B cell (primary cell): ENCODE data around the gene ZNHIT2. TPM values are rescaled to one million over a fixed set of nuclear protein-coding genes. Genes with fewer than 3 reads are reported as not detected.

Experiments used
- ATAC-seq: fragments of 200-7000 bp; cut with Tn5 transposase; one replicate; pipeline ENCODE4 v1.10.0; 2021; ENCODE audit warnings: low read depth, mild to moderate bottlenecking, moderate number of reproducible peaks, moderate library complexity
- CTCF ChIA-PET: fragments of 350-600 bp; sonication (Branson Sonifier 250); formaldehyde crosslinking; loops from one replicate; lab custom pipeline; 2021; ENCODE audit warnings: antibody characterized with exemption, inconsistent platforms; lab: Charles Lee
- POLR2A ChIA-PET: fragments of 350-600 bp; sonication (Branson Sonifier 250); formaldehyde crosslinking; loops from one replicate; lab custom pipeline; 2021; ENCODE audit warnings: antibody characterized with exemption; lab: Charles Lee
- DNase-seq: peaks from one replicate; pipeline ENCODE4 v3.0.0; 2013
- H2AFZ ChIP-seq: 2 replicates; pipeline ENCODE4 v1.6.1; 2012; ENCODE audit warnings: mild to moderate bottlenecking, low read depth, low read length; ENCODE audit not compliant: insufficient read depth, poor library complexity, severe bottlenecking
- H3K27ac ChIP-seq, 2 donors: 1 replicate in 1 of 2; 2 replicates in 1 of 2; pipeline ENCODE4 v1.5.1; 2012 to 2013; ENCODE audit warnings: low read length in 2 of 2, mild to moderate bottlenecking in 2 of 2, moderate library complexity in 1 of 2
- H3K27me3 ChIP-seq, 4 experiments: fragments of 200-600 bp in 1 of 4; sonication (generic) in 1 of 4; replicated peaks in 1 of 4; 1 replicate in 2 of 4; 2 replicates in 2 of 4; pipeline versions ENCODE4 v1.6.1 to v1.7.0; 2013 to 2016; ENCODE audit warnings: low read length in 3 of 4, mild to moderate bottlenecking in 2 of 4, mixed read lengths in 1 of 4, moderate library complexity in 1 of 4; ENCODE audit not compliant: insufficient read depth in 4 of 4, control insufficient read depth in 3 of 4; ENCODE audit errors: control extremely low read depth in 1 of 4
- H3K36me3 ChIP-seq, 2 experiments: replicated peaks in 1 of 2; 1 replicate in 1 of 2; 2 replicates in 1 of 2; pipeline versions ENCODE4 v1.6.1 to v1.7.1; 2013; ENCODE audit warnings: low read length in 1 of 2; ENCODE audit not compliant: insufficient read depth in 2 of 2, control insufficient read depth in 1 of 2; ENCODE audit errors: control extremely low read depth in 1 of 2, extremely low read depth in 1 of 2
- H3K4me1 ChIP-seq, 2 donors: fragments of 200-600 bp in 1 of 2; sonication (generic) in 1 of 2; 1 replicate in 1 of 2; 2 replicates in 1 of 2; pipeline versions ENCODE4 v1.5.1 to v1.6.1; 2013 to 2017; ENCODE audit warnings: low read length in 2 of 2; ENCODE audit not compliant: control insufficient read depth in 2 of 2, insufficient read depth in 2 of 2
- H3K4me2 ChIP-seq: replicated peaks from 2 replicates; pipeline ENCODE3; 2012; ENCODE audit warnings: mild to moderate bottlenecking, low read depth, low read length; ENCODE audit not compliant: poor library complexity, severe bottlenecking
- H3K4me3 ChIP-seq, 5 experiments: fragments of 200-600 bp in 1 of 5; sonication (generic) in 1 of 5; 1 replicate in 3 of 5; 2 replicates in 2 of 5; pipeline versions ENCODE4 v1.5.1 to v1.7.0; 2011 to 2016; ENCODE audit warnings: low read length in 4 of 5, mild to moderate bottlenecking in 4 of 5, low read depth in 2 of 5, control low read depth in 1 of 5, moderate library complexity in 1 of 5; ENCODE audit not compliant: insufficient read depth in 1 of 5; ENCODE audit errors: control extremely low read depth in 1 of 5, extremely low read depth in 1 of 5
- H3K79me2 ChIP-seq: fragments of 200-600 bp; sonication (generic); one replicate; pipeline ENCODE4 v1.6.0; 2016; ENCODE audit warnings: low read length; ENCODE audit not compliant: control insufficient read depth, insufficient read depth
- H3K9ac ChIP-seq: fragments of 200-600 bp; sonication (generic); 2 replicates; pipeline ENCODE4 v1.6.1; 2017; ENCODE audit warnings: mild to moderate bottlenecking, low read length, moderate library complexity
- H3K9me3 ChIP-seq, 3 donors: one replicate each; pipeline versions ENCODE4 v1.6.1 to v1.7.1; 2013; ENCODE audit warnings: low read length in 2 of 3; ENCODE audit not compliant: control insufficient read depth in 2 of 3, insufficient read depth in 1 of 3; ENCODE audit errors: control extremely low read depth in 1 of 3
- H4K20me1 ChIP-seq: 2 replicates; pipeline ENCODE4 v1.6.0; 2012; ENCODE audit warnings: mild to moderate bottlenecking, low read length; ENCODE audit not compliant: insufficient read depth, control insufficient read depth, poor library complexity, severe bottlenecking
- H3K27ac Mint-ChIP-seq: one replicate; pipeline ENCODE4 v1.8.0; 2021; ENCODE audit warnings: mixed read lengths
- H3K27me3 Mint-ChIP-seq: one replicate; pipeline ENCODE4 v1.8.0; 2021; ENCODE audit warnings: mixed read lengths
- H3K4me1 Mint-ChIP-seq: one replicate; pipeline ENCODE4 v1.8.0; 2021; ENCODE audit warnings: mixed read lengths
- H3K4me3 Mint-ChIP-seq: one replicate; pipeline ENCODE4 v1.8.0; 2021; ENCODE audit warnings: mixed read lengths
- H3K9me3 Mint-ChIP-seq: one replicate; pipeline ENCODE4 v1.8.0; 2022; ENCODE audit warnings: mixed read lengths; ENCODE audit not compliant: insufficient read depth
- EZH2 ChIP-seq: IDR thresholded peaks from 2 replicates; pipeline ENCODE4 v1.6.1; 2012; ENCODE audit warnings: borderline replicate concordance, low read depth, mild to moderate bottlenecking, moderate library complexity, low read length; ENCODE audit not compliant: insufficient read depth, poor library complexity, severe bottlenecking
- WGBS: methylation state at CpG from one replicate; pipeline ENCODE4 v1.1.5; 2013; ENCODE audit warnings: missing lambda C conversion rate; ENCODE audit not compliant: insufficient coverage; 5-methylcytosine and 5-hydroxymethylcytosine counted together
- intact Hi-C: fragments of 100-400 bp; cut with micrococcal nuclease; formaldehyde crosslinking; loops from one replicate; pipeline ENCODE4 v1.10.0; 2022
- polyA plus RNA-seq: library from polyadenylated mRNA; depleted of rRNA; stranded (reverse); fragments of >200 nt; gene quantifications from 2 replicates; pipeline ENCODE4 v1.2.3, GENCODE V29; 2012
- total RNA-seq, 2 donors: library from RNA; stranded (reverse); fragments of 120-200 nt in 1 of 2; gene quantifications; 1 replicate in 1 of 2; 2 replicates in 1 of 2; pipeline versions ENCODE4 v1.2.3 to v1.2.4, GENCODE V29; 2013 to 2022
- TF ChIP-seq, protein P1 (sequence below): fragments of 200-600 bp; IDR thresholded peaks from one replicate; pipeline ENCODE4 v1.8.0; 2022; ENCODE audit warnings: antibody characterized with exemption, mild to moderate bottlenecking

ZNHIT2 gene
- total and polyA plus RNA-seq, 2 donors (not counting 1 experiment from before 2014, with no cell fraction given): 6.2 to 14.1 TPM

DNA sequence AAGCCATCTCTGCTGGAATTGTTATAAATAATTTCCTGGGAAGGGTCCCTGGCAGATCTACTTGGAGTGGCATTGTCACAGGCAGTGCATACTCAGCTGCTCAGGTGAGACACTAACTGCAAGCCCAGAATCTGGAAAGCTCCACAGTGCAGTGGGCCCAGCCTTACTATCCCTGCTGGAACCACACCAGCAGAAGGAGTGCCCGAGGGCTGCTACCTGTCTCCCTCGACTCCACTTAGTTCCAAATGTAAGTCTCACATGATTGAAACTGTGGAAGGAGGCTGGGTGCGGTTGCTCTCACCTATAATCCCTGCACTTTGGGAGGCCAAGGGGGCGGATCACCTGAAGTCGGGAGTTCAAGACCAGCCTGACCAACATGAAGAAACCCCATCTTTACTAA, 31.2 kb upstream of the ZNHIT2 start:
- Mint-ChIP-seq H3K27me3 (no peaks in the 10 kb centered on the region), H3K27ac (no peak overlapping the region), H3K4me3 (no peak overlapping the region), H3K4me1 (peaks cover 41% of the 10 kb centered on the region), H3K9me3 (no peaks in the 10 kb centered on the region)
- Histone ChIP-seq H3K79me2 (no peaks in the 10 kb centered on the region), H3K36me3 (no peaks in the 10 kb centered on the region), H3K9me3 (no peaks in the 10 kb centered on the region), H3K27ac (no peak overlapping the region), H3K4me1 (peaks cover 23 to 27% of the 10 kb centered on the region in 2 donors), H3K9ac (no peak overlapping the region), H3K27me3 (no peaks in the 10 kb centered on the region), H3K4me3 (no peak overlapping the region), H3K4me2 (no peak overlapping the region), H4K20me1 (no peaks in the 10 kb centered on the region), H2AFZ (no peak overlapping the region)
- TF ChIP-seq, protein P1, sequence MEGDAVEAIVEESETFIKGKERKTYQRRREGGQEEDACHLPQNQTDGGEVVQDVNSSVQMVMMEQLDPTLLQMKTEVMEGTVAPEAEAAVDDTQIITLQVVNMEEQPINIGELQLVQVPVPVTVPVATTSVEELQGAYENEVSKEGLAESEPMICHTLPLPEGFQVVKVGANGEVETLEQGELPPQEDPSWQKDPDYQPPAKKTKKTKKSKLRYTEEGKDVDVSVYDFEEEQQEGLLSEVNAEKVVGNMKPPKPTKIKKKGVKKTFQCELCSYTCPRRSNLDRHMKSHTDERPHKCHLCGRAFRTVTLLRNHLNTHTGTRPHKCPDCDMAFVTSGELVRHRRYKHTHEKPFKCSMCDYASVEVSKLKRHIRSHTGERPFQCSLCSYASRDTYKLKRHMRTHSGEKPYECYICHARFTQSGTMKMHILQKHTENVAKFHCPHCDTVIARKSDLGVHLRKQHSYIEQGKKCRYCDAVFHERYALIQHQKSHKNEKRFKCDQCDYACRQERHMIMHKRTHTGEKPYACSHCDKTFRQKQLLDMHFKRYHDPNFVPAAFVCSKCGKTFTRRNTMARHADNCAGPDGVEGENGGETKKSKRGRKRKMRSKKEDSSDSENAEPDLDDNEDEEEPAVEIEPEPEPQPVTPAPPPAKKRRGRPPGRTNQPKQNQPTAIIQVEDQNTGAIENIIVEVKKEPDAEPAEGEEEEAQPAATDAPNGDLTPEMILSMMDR: no peak
- TF ChIP-seq EZH2: no peak
- POLR2A ChIA-PET: interaction anchor here (0.7 kb wide), 1 partner anchor 366 kb away, joined by 3 read pairs; no protein-coding TSS in a partner anchor
- intact Hi-C loops: no loop called here
- WGBS: 97% methylated on average over 5 of the region's 5 CpGs
- DNase-seq (no peak), ATAC-seq (no peak)
- CTCF ChIA-PET: no interaction called here

DNA sequence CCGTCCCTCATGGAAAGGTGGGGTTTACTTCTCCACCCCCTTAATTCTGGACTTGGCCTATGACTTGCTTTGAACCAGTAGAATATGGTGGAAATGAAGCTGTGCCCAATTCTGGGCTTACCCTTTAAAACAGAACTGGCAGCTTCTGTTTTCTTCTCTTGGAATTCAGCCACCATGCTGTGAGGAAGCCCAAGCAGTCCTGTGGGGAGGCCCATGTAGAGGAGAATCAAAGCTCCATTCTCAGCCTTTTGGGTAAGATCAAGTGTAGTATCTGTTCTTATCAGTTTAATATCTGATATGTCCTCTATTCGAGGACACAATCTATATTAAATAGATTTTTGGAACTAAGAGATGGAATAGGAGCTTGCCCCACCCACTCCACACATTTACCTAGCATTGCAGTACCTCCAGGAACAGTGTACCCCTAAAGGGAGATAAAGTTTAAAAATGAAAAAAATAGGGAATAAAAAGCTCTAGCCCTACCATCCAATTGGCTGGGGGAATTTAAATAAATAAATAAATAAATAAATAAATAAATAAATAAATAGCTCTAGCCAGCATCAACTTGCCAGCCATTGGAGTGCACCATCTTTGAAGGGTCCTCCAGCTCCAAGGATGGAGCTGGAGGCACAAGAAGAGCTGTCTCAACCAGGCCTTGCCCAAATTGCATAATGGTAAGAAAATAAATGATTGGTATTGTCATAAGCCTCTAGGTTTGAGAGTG, 30.0 kb upstream of the ZNHIT2 start:
- H3K27me3 Mint-ChIP-seq: no peaks in the 10 kb centered on the region
- Histone ChIP-seq H3K36me3 (no peaks in the 10 kb centered on the region), H3K27me3 (no peaks in the 10 kb centered on the region), H3K4me1 (peaks cover 23 to 28% of the 10 kb centered on the region in 2 donors), H3K9me3 (no peaks in the 10 kb centered on the region), H3K27ac (no peak overlapping the region), H4K20me1 (no peaks in the 10 kb centered on the region), H3K4me2 (no peak overlapping the region), H3K4me3 (no peak overlapping the region), H3K79me2 (no peaks in the 10 kb centered on the region), H2AFZ (no peak overlapping the region), H3K9ac (no peak overlapping the region)
- H3K9me3 Mint-ChIP-seq: no peaks in the 10 kb centered on the region
- ChIA-PET CTCF (interaction anchor here (0.8 kb wide), 1 partner anchor 32 kb away, joined by 3 read pairs; no protein-coding TSS in a partner anchor), POLR2A (interaction anchor here (0.6 kb wide), 1 partner anchor 399 kb away, joined by 4 read pairs; no protein-coding TSS in a partner anchor)
- H3K27ac Mint-ChIP-seq: no peak overlapping the region
- TF ChIP-seq, protein P1: no peak
- no peak for TF ChIP-seq EZH2
- DNase-seq (no peak), ATAC-seq (no peak)
- intact Hi-C loops: no loop called here
- no peak overlapping the region for H3K4me3 Mint-ChIP-seq
- no CpG with 5 or more reads among the region's 2 CpGs for WGBS
- peaks cover 37% of the 10 kb centered on the region for H3K4me1 Mint-ChIP-seq
